ENCODE data around the gene OGFR. TPM values are rescaled to one million over a fixed set of nuclear protein-coding genes. Genes with fewer than 3 reads are reported as not detected.

OGFR gene
- total RNA-seq, 1 donor from 2014 or later: 56.5 TPM

- no peak overlapping the region for H3K4me3 Mint-ChIP-seq
- H3K27me3 Mint-ChIP-seq (ENCODE audit: low read depth): no peaks in the 10 kb centered on the region
- H3K9me3 Mint-ChIP-seq: no peaks in the 10 kb centered on the region
- no peak for DNase-seq (ENCODE audit: low spot score in 2 of 2, unreplicated experiment in 2 of 2)
- no peaks in the 10 kb centered on the region for H3K36me3 Mint-ChIP-seq
- no peak for TF ChIP-seq CTCF (IDR thresholded peaks at IDR 0.05; ENCODE audit: unreplicated experiment)
- peaks cover 68% of the 10 kb centered on the region for H3K4me1 Mint-ChIP-seq
- H3K27ac Mint-ChIP-seq: no peak overlapping the region
Observed at GRCh38 chr20:62770111-62770910, 34.3 kb upstream of the OGFR start.

GRCh38 chr20:62770916-62771315, 33.7 kb upstream of the OGFR start:
- Mint-ChIP-seq H3K4me3 (no peak overlapping the region), H3K4me1 (peaks cover 67% of the 10 kb centered on the region), H3K27me3 (ENCODE audit: low read depth) (no peaks in the 10 kb centered on the region), H3K27ac (no peak overlapping the region), H3K36me3 (no peaks in the 10 kb centered on the region), H3K9me3 (no peaks in the 10 kb centered on the region)
- no peak for DNase-seq (ENCODE audit: low spot score in 2 of 2, unreplicated experiment in 2 of 2)
- TF ChIP-seq CTCF (IDR thresholded peaks at IDR 0.05; ENCODE audit: unreplicated experiment): no peak

GRCh38 chr20:62771396-62772102, 33.1 kb upstream of the OGFR start:
- Mint-ChIP-seq H3K4me3 (no peak overlapping the region), H3K9me3 (no peaks in the 10 kb centered on the region), H3K27ac (peak overlapping the region; percentile 53), H3K4me1 (peaks cover 64% of the 10 kb centered on the region), H3K36me3 (no peaks in the 10 kb centered on the region), H3K27me3 (ENCODE audit: low read depth) (no peaks in the 10 kb centered on the region)
- no peak for DNase-seq (ENCODE audit: low spot score in 2 of 2, unreplicated experiment in 2 of 2)
- TF ChIP-seq CTCF (IDR thresholded peaks at IDR 0.05; ENCODE audit: unreplicated experiment): no peak

- TF ChIP-seq CTCF (IDR thresholded peaks at IDR 0.05; ENCODE audit: unreplicated experiment): no peak
- Mint-ChIP-seq H3K9me3 (no peaks in the 10 kb centered on the region), H3K27me3 (ENCODE audit: low read depth) (no peaks in the 10 kb centered on the region), H3K36me3 (no peaks in the 10 kb centered on the region), H3K4me1 (peaks cover 58% of the 10 kb centered on the region), H3K4me3 (no peak overlapping the region), H3K27ac (peak overlapping the region; percentile 71)
- DNase-seq (ENCODE audit: low spot score in 2 of 2, unreplicated experiment in 2 of 2): no peak
Observed at GRCh38 chr20:62772103-62772611, 32.5 kb upstream of the OGFR start.

GRCh38 chr20:62772619-62772989, 32.0 kb upstream of the OGFR start:
- Mint-ChIP-seq H3K4me1 (peaks cover 53% of the 10 kb centered on the region), H3K27me3 (ENCODE audit: low read depth) (no peaks in the 10 kb centered on the region), H3K9me3 (no peaks in the 10 kb centered on the region), H3K36me3 (no peaks in the 10 kb centered on the region), H3K4me3 (no peak overlapping the region), H3K27ac (peak overlapping the region; percentile 71)
- no peak for DNase-seq (ENCODE audit: low spot score in 2 of 2, unreplicated experiment in 2 of 2)
- TF ChIP-seq CTCF (IDR thresholded peaks at IDR 0.05; ENCODE audit: unreplicated experiment): no peak
